ENCODE measurements around the gene CD27.

DNA sequence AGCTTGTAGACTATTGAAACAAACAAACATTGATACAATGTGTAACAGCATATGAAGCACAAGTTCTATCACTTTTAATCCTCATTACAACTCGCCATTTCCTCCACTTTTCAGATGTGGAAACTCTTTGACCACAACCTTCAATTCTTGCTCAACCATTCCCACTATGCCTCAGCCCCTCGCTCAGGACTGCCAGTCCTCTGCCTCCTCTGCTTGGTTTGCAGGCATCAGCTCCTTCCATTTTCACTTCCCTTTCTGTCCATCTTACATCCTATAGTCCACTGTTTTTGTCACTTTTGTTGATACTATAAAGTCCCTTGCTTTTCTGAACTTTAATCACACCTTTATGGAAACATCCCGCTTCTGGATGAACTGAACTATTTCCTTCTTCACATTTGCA, 28.2 kb upstream of the CD27 start:
- TF ChIP-seq EZH2 (IDR thresholded peaks at IDR 0.05) (no peak), CTCF (IDR thresholded peaks at IDR 0.05) (no peak), EZH2phosphoT487 (IDR thresholded peaks at IDR 0.05) (no peak)
